ENCODE data around the gene DARS1. TPM values are rescaled to one million over a fixed set of nuclear protein-coding genes. Genes with fewer than 3 reads are reported as not detected.

DARS1 gene
- total and polyA plus RNA-seq, 2 of the 13 experiments (the other 11 are each of a cell fraction or from before 2014, with no cell fraction given): 149 to 230 TPM

GRCh38 chr2:135916207-135916606 is 69.2 kb downstream of the DARS1 start (continued):
- TF ChIP-seq CBX2 (IDR thresholded peaks at IDR 0.05; ENCODE audit: low read depth, low read length) (no peak), CBX2 (CRISPR knock-in tag; IDR thresholded peaks at IDR 0.05; ENCODE audit: low read depth) (no peak), MTF2 (CRISPR knock-in tag; IDR thresholded peaks at IDR 0.05; ENCODE audit: borderline replicate concordance) (no peak), STAG1 (CRISPR knock-in tag; IDR thresholded peaks at IDR 0.05) (peak; percentile 37; the same call in 1 of the 2 replicates)

- Histone ChIP-seq H3K4me1 (ENCODE audit: insufficient read depth, low read length) (no peaks in the 10 kb centered on the region), H3K9me3 (ENCODE audit: low read length) (no peaks in the 10 kb centered on the region), H2AFZ (ENCODE audit: low read length) (no peak overlapping the region), H3K36me3 (replicated peaks in 1 of 2; ENCODE audit: control insufficient read depth in 1 of 2, insufficient read depth in 2 of 2, low read length in 2 of 2) (peaks cover 12 to 51% of the 10 kb centered on the region in 2 experiments), H3K4me2 (ENCODE audit: low read depth, low read length) (no peak overlapping the region), H3K27me3 (ENCODE audit: control insufficient read depth in 1 of 2, insufficient read depth in 2 of 2, low read length in 2 of 2) (no peaks in the 10 kb centered on the region), H3K27ac (ENCODE audit: extremely low read length, insufficient read depth, low read length) (no peak overlapping the region), H3K79me2 (ENCODE audit: insufficient read depth, low read length) (no peaks in the 10 kb centered on the region), H3K9ac (ENCODE audit: insufficient read depth, low read depth, low read length) (no peak overlapping the region), H4K20me1 (ENCODE audit: insufficient read depth, low read length) (0 out of 2 replicates have a peak, but pooled peaks cover 2% of the 10 kb centered on the region), H3K4me3 (replicated peaks in 1 of 3; ENCODE audit: insufficient read depth in 1 of 3, low read depth in 2 of 3, low read length in 3 of 3) (no peak overlapping the region)
- DNase-seq (ENCODE audit: low spot score): no peak
- TF ChIP-seq ZNF317 (CRISPR knock-in tag; IDR thresholded peaks at IDR 0.05) (no peak), ZNF710 (CRISPR knock-in tag; IDR thresholded peaks at IDR 0.05; ENCODE audit: borderline replicate concordance) (no peak), ZNF451 (CRISPR knock-in tag; IDR thresholded peaks at IDR 0.05) (no peak)
- ChIA-PET CTCF (ENCODE audit: low intra/inter-chr PET ratio, low total read pairs) (interaction anchor here (1.8 to 2.5 kb wide), 2 partner anchors 465 to 470 kb away, joined by 13 to 23 read pairs; no protein-coding TSS in a partner anchor), POLR2A (no interaction called here)
- intact Hi-C loops (cut with micrococcal nuclease; ENCODE audit: unreplicated experiment): no loop called here
- no peak for FAIRE-seq
- in situ Hi-C loops (cut with HindIII; ENCODE audit: extremely low pct_ligation_motif_present, low pct_unique_long_range_greater_than_20kb): loop anchor here (5.0 kb wide), 1 partner anchor 468 kb away; no protein-coding TSS in a partner anchor
- no peak for ATAC-seq
- no TSS peak for BruUV-seq (replicated peaks)
- WGBS (ENCODE audit: low lambda C conversion rate): 96% methylated on average over 3 of the region's 3 CpGs
These were observed 70.9 kb downstream of the DARS1 start for GRCh38 chr2:135914485-135914884.
